Adrenal gland (tissue), 5 donors: ENCODE data around the gene GALNTL6.

Experiments used
- CTCF ChIP-seq, 6 experiments: fragments of 450-650 bp in 4 of 6; fragments of 200-600 bp in 2 of 6; sonication (generic) in 1 of 6; IDR thresholded peaks; 1 replicate in 5 of 6; 2 replicates in 1 of 6; pipeline versions ENCODE4 v1.5.1 to v1.8.0; 2016 to 2021; ENCODE audit warnings: antibody characterized with exemption in 6 of 6, mild to moderate bottlenecking in 2 of 6, moderate library complexity in 1 of 6
- POLR2A ChIP-seq, 2 donors: fragments of 450-650 bp; IDR thresholded peaks; one replicate each; pipeline ENCODE4 v1.6.1; 2017; ENCODE audit warnings: antibody characterized with exemption in 2 of 2, mild to moderate bottlenecking in 2 of 2, moderate library complexity in 1 of 2
- donor health status: DM: no; HTN: no; CAD: no.

GRCh38 chr4:172881645-172882044 is 1068.4 kb downstream of the GALNTL6 start:
- no peak for TF ChIP-seq CTCF (IDR thresholded peaks at IDR 0.05)
- TF ChIP-seq POLR2A (IDR thresholded peaks at IDR 0.05): no peak
